Measurements from ENCODE around the gene TMEM198.

Gene TMEM198, protein sequence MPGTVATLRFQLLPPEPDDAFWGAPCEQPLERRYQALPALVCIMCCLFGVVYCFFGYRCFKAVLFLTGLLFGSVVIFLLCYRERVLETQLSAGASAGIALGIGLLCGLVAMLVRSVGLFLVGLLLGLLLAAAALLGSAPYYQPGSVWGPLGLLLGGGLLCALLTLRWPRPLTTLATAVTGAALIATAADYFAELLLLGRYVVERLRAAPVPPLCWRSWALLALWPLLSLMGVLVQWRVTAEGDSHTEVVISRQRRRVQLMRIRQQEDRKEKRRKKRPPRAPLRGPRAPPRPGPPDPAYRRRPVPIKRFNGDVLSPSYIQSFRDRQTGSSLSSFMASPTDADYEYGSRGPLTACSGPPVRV

DNA sequence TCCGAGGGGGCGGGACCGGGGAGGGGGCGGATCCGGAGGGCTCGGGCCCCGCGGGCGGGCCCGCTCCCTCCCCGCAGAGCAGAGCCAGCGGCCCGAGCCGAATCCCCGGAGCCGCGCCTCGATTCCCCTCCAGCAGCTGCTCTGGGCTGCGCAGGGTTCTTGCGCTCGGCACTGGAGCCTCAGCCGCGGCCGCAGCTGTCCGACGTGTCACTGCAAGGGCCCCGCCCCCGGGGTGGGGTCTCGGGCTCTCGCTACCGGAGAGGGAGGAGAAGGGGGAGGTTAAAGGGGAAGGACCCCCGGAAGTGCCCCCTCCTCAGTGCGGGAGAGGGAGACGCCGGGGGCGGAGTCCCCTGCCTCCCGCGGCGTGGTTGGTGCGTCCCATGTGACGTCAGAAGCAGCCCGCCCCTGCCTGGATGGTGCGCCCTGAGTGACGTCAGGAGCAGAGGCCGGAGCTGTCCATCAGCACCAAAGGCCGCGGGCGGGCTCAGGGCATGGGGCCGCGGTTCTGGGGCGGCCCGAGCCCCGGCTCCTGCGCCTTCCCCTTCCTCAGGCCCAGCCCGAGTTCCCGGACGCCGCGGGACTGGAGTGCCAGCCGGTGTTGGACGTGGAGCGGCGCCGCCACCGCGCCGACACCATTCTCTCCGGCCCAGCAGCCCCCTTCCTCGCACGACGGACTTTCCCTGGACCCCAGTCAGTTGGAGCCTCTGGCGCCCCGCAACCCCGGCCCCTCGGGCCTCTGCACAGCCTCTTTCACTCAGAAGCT is at the start of gene TMEM198, which contains the start of gene CHPF:
Gene TMEM198, plus strand, starts transcription at position 433 of the 763 bp plus-strand sequence. CDS start 700 bp downstream, outside the sequence.
Gene CHPF, minus strand, starts transcription at position 214 of the 763 bp plus-strand sequence. CDS start 271 bp downstream, outside the sequence.
- TF ChIP-seq, protein P1, sequence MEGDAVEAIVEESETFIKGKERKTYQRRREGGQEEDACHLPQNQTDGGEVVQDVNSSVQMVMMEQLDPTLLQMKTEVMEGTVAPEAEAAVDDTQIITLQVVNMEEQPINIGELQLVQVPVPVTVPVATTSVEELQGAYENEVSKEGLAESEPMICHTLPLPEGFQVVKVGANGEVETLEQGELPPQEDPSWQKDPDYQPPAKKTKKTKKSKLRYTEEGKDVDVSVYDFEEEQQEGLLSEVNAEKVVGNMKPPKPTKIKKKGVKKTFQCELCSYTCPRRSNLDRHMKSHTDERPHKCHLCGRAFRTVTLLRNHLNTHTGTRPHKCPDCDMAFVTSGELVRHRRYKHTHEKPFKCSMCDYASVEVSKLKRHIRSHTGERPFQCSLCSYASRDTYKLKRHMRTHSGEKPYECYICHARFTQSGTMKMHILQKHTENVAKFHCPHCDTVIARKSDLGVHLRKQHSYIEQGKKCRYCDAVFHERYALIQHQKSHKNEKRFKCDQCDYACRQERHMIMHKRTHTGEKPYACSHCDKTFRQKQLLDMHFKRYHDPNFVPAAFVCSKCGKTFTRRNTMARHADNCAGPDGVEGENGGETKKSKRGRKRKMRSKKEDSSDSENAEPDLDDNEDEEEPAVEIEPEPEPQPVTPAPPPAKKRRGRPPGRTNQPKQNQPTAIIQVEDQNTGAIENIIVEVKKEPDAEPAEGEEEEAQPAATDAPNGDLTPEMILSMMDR (IDR thresholded peaks at IDR 0.05; ENCODE audit: low read depth, low read length), result no peak
- Histone ChIP-seq H3K4me3 (ENCODE audit: low read depth, low read length) (peak within 1 kb of the TSS; percentile 88), H3K36me3 (peaks cover 59% of the 10 kb centered on the region), H3K9me3 (ENCODE audit: severe bottlenecking) (no peaks in the 10 kb centered on the region), H3K27me3 (ENCODE audit: insufficient read depth, low read depth, severe bottlenecking) (no peaks in the 10 kb centered on the region), H3K27ac (peak within 1 kb of the TSS; percentile 81)
- DNase-seq, result peak; percentile 99

DNA sequence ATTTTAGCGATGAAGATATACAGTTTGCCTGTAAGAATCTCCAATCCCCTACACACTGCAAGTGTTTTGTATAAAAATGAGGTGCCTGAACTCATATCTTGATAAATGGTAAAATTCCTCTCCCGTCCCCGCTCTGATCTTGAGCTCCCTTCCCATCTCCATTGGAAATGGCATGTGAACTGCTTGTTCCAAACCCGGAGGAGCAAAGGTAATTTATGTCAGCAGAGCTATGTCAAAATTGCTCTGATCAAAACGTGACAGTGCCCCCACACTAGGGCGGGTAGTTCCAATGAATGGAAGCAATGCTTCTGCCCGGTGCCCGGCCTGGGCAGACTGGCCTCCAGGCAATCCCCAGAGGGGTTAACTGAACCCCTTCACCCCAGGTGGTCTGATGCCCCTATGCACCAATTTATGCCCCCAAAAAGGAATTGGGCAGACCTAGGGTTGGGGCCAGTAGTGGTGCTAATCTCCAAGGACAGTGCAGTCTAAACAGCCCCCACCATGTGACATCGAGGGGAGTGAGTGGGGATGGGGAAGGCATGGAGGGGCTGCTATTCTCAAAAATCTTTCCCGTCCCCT is 48.8 kb upstream of the TMEM198 start:
- TF ChIP-seq, protein P1 (IDR thresholded peaks at IDR 0.05; ENCODE audit: low read depth, low read length), result no peak
- H3K4me3 ChIP-seq (ENCODE audit: low read depth, low read length), result no peak overlapping the region
- no peaks in the 10 kb centered on the region for H3K27me3 ChIP-seq (ENCODE audit: insufficient read depth, low read depth, severe bottlenecking)
- no peaks in the 10 kb centered on the region for H3K9me3 ChIP-seq (ENCODE audit: severe bottlenecking)
- DNase-seq, result no peak
- no peaks in the 10 kb centered on the region for H3K36me3 ChIP-seq
- no peak overlapping the region for H3K27ac ChIP-seq

DNA sequence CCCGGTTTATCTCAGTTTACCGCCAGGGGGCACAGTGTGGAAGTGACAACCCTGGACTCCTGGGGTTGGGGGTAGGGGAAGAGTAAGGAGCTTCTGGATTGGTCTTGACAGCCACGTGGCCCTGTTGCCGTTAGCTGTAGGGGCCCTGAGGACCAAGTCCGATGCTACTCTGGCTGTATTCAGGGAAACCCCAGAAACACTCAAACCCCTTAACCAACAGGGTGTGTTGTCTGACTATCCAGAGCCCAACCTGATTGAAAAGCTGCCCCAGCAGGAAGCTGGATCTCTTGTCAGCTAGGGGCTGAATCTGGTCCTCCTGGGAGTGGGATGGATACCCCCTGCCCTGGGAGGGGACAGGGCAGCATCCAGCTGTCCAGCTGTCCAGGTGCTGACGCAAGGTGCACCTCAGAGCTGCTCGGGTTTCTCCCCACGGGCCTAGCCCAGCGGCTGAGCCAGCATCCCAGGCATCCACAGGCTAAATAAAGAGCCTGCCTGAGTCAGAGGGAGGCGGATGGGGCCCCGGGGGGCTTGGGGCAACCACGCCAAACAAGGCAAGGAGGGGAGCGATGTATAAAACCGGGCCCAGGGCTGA is 48.2 kb upstream of the TMEM198 start:
- H3K36me3 ChIP-seq, result no peaks in the 10 kb centered on the region
- DNase-seq, result peak; percentile 90
- TF ChIP-seq, protein P1 (IDR thresholded peaks at IDR 0.05; ENCODE audit: low read depth, low read length), result peak; percentile 61
- H3K9me3 ChIP-seq (ENCODE audit: severe bottlenecking), result no peaks in the 10 kb centered on the region
- H3K4me3 ChIP-seq (ENCODE audit: low read depth, low read length), result no peak overlapping the region
- peak overlapping the region; percentile 32 for H3K27ac ChIP-seq
- H3K27me3 ChIP-seq (ENCODE audit: insufficient read depth, low read depth, severe bottlenecking), result no peaks in the 10 kb centered on the region

DNA sequence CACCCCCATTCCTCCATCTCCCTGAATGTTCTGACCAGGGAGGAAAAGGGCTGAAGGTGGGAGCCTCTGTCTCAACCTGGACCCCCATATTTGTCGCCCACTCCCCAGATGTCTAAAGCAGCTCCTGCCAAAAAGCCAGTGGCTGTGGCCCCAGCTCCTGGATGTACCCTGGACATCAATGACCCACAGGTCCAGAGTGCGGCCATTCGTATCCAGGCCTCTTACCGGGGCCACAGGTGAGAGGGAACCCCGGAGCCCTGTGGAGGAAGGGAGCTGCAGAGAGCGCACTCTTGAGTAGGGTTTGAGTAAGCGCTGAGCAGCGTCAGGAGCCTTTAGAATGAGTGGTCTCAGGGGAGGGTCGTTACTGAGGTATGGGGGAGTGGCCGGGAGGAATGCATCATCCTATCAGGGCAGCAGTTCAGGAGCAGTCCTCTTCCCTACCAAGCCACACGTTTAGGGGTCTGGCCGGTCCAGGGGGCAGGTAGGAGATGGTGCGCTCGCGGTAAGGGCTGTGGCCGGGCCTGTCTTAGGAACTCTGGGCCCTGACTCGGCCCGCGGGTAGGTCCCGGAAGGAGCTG is 47.5 kb upstream of the TMEM198 start:
- no peaks in the 10 kb centered on the region for H3K9me3 ChIP-seq (ENCODE audit: severe bottlenecking)
- H3K27ac ChIP-seq, result peak overlapping the region; percentile 32
- TF ChIP-seq, protein P1 (IDR thresholded peaks at IDR 0.05; ENCODE audit: low read depth, low read length), result no peak
- no peaks in the 10 kb centered on the region for H3K36me3 ChIP-seq
- no peak overlapping the region for H3K4me3 ChIP-seq (ENCODE audit: low read depth, low read length)
- no peaks in the 10 kb centered on the region for H3K27me3 ChIP-seq (ENCODE audit: insufficient read depth, low read depth, severe bottlenecking)
- DNase-seq, result no peak

DNA sequence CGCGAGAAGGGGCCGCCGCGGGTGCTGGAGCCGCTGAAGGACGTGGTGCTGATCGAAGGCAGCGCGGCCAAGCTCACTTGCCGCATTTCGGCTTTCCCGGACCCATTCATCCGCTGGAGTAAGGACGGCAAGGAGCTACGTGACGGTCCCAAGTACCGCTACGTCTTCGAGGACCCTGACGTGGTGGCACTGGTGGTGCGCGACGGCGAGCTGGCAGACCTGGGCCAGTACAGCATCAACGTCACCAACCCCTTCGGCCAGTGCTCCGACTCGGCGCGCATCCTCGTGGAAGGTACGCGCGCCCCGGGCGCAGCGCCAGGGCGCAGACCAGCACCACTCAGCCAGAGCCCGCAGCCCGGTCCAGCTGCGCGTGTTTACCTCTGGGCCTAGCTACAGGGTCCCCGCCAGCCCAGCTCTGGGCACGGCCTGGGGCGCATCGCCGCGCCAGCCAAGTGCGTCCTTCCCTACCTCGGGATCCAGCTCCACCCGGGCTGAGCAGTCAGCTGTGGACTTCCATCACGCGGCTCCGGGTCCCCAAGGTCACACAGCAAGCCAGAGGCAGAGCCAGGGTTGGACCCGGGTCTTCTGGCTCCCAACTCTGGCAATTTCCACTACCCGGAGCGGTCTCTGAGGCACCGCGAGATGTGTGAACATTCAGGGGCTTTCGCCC is 46.9 kb upstream of the TMEM198 start:
- Histone ChIP-seq H3K9me3 (ENCODE audit: severe bottlenecking) (no peaks in the 10 kb centered on the region), H3K4me3 (ENCODE audit: low read depth, low read length) (no peak overlapping the region), H3K27ac (peak overlapping the region; percentile 86), H3K27me3 (ENCODE audit: insufficient read depth, low read depth, severe bottlenecking) (no peaks in the 10 kb centered on the region), H3K36me3 (no peaks in the 10 kb centered on the region)
- no peak for DNase-seq
- TF ChIP-seq, protein P1 (IDR thresholded peaks at IDR 0.05; ENCODE audit: low read depth, low read length), result no peak
